D721Med (cell line): ENCODE data around the gene SPDL1.
"Not testable (repeated sequence)": the region's sequence is repeated elsewhere in the genome, so short reads cannot be mapped to it uniquely, and the experiment has no call there.

Source experiments
- DNase-seq: peaks from one replicate; pipeline ENCODE4 v3.0.0; 2011; ENCODE audit warnings: low spot score; ENCODE audit not compliant: insufficient read length
- FAIRE-seq: peaks from 2 replicates; lab custom pipeline; 2011; peaks lifted over from hg19 to GRCh38; lab: Jason Lieb, UNC
- TF ChIP-seq, protein P1 (sequence below): IDR thresholded peaks from 2 replicates; pipeline ENCODE4 v1.5.1; 2012; ENCODE audit warnings: mild to moderate bottlenecking, control low read depth; ENCODE audit not compliant: insufficient read depth; ENCODE audit errors: missing control alignments

Gene SPDL1

DNA sequence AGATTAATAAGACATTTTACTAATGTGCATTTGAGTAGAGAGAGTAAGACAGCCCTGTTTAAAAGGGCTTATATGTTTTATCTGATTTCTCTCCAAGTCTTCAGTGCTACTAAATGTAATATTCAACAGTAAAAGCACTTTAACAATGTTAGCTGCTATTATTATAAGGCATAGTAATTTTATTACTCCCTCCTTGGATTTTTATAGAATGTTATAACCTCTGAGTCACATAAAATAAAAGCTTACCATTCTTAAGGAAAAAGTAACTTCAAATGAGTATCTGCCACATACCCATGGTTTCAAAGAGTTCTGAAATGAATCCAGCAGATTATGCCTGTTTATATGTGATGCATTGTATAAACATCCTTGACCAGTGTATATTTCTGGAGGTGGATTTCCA, 19.0 kb downstream of the SPDL1 start:
- DNase-seq (no peak), FAIRE-seq (no peak)
- TF ChIP-seq, protein P1, sequence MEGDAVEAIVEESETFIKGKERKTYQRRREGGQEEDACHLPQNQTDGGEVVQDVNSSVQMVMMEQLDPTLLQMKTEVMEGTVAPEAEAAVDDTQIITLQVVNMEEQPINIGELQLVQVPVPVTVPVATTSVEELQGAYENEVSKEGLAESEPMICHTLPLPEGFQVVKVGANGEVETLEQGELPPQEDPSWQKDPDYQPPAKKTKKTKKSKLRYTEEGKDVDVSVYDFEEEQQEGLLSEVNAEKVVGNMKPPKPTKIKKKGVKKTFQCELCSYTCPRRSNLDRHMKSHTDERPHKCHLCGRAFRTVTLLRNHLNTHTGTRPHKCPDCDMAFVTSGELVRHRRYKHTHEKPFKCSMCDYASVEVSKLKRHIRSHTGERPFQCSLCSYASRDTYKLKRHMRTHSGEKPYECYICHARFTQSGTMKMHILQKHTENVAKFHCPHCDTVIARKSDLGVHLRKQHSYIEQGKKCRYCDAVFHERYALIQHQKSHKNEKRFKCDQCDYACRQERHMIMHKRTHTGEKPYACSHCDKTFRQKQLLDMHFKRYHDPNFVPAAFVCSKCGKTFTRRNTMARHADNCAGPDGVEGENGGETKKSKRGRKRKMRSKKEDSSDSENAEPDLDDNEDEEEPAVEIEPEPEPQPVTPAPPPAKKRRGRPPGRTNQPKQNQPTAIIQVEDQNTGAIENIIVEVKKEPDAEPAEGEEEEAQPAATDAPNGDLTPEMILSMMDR: no peak

DNA sequence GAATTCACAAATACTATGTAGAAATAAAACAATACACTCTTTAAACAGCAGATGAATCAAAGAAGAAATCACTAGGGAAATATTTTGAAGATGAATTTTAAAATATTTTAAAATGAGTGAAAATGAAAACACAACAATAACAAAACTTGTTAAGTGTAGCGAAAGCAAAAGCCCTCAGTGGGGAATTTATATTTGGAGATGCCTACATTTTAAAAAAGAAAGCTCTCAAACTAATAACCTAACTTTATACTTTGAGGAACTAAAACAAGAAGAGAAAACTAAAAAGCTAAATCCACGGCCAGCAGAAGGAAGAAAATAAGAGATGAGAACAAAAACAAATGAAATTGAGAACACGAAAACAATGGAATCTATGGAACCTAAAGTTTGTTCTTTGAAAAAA, 22.7 kb downstream of the SPDL1 start:
- TF ChIP-seq, protein P1: no peak
- DNase-seq: no peak
- FAIRE-seq: no peak

DNA sequence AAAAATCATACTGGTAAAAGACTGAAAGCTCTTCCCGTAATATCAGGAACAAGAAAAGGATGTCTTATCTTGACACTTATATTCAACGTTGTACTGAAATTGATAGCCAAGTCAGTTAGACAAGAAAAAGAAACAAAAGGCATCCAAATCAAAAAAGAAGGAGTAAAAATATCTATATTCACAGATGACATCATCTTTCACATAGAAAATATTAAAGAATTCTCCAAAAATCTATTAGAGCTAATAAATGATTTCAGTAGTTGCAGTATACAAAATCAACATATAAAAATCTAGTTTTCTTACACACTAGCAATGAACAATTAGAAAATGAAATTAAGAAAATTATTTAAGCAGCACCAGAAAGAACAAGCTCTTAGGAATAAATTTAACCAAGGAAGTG, 24.3 kb downstream of the SPDL1 start:
- TF ChIP-seq, protein P1: no peak
- no peak for FAIRE-seq

GRCh38 chr5:169609716-169610115, 26.1 kb downstream of the SPDL1 start:
- no peak for FAIRE-seq
- TF ChIP-seq, protein P1: no peak
- no peak for DNase-seq

More for the DNA sequence above, 24.3 kb downstream of the SPDL1 start:
- DNase-seq: no peak

DNA sequence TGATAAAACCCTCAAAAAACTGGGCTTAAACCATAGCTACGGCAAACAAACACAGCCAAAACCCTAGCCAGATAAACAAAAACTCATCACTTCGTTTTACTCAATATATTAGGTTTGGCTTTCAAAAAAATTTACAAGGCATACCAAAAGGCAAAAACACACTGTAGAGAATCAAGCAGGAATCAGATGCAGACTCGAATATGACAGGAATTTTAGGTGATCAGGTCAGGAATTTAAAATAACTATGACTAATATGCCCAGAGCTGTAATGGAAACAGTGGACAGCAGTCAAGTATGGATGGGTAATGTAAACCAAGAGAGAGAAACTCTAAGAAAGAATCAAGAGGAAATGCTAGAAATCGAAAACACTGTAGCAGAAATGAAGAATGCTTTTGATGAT, 27.0 kb downstream of the SPDL1 start:
- FAIRE-seq: no peak

DNA sequence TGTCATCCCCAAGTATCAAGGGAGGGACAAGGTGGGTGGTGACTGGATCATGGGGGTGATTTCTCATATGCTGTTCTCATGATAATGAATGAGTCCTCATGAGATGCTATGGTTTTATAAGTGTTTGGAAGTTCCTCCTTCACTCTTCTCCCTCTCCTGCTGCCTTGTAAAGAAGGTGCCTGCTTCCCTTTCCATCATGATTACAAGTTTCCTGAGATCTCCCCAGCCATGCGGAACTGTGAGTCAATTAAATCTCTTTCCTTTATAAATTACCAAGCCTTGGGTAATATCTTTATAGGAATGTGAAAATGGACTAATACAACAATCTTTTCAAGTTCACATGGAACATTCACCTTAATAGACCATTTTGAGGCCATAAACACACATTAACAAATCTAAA, 32.0 kb downstream of the SPDL1 start:
- DNase-seq (no peak), FAIRE-seq (no peak)
- TF ChIP-seq, protein P1: no peak

More for the DNA sequence above, 27.0 kb downstream of the SPDL1 start:
- TF ChIP-seq, protein P1: no peak
- DNase-seq: no peak

DNA sequence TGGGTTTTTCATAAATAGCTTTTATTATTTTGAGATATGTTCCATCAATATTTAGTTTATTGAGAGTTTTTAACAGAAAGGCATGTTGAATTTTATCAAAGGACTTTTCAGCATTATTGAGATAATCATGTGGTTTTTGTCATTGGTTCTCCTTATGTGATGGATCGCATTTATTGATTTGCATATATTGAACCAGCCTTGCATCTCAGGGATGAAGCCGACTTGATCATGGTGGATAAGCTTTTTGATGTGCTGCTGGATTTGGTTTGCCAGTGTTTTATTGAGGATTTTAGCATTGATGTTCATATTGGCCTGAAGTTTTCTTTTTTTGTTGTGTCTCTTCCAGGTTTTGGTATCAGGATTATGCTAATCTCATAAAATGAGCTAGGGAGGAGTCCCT, 40.7 kb downstream of the SPDL1 start:
- DNase-seq, FAIRE-seq: not testable (repeated sequence)

DNA sequence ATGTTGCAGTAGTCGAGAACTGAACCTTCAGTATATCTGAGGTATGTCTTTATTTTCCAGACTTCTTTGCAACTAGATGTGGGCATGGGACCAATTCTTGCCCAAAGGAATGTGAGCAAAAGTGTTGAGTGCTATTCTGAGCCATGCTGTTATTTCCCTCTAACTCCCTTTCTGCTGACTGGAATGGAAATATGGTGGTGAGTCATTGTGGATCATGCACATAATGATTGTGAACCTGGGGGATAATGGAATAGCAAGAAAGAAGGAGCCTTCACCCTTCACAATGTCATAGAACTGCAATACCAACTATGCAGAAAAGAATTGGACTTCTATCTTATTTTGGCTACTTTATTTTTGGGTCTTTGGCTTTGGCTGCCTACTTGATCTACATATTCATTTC, 43.2 kb downstream of the SPDL1 start:
- TF ChIP-seq, protein P1: no peak
- DNase-seq (no peak), FAIRE-seq (no peak)
